Stomach smooth muscle (tissue), 2 donors: ENCODE measurements around the gene SLC10A7.

Experiments
- H3K27ac ChIP-seq: one replicate; pipeline ENCODE4 v1.7.0; 2013; ENCODE audit warnings: mild to moderate bottlenecking, low read length, inconsistent platforms
- H3K27me3 ChIP-seq, 2 donors: one replicate each; pipeline ENCODE4 v1.7.0; 2013; ENCODE audit warnings: low read length in 2 of 2; ENCODE audit not compliant: insufficient read depth in 2 of 2, control insufficient read depth in 1 of 2
- H3K36me3 ChIP-seq, 2 donors: one replicate each; pipeline ENCODE4 v1.7.0; 2013; ENCODE audit warnings: low read length in 2 of 2; ENCODE audit not compliant: control insufficient read depth in 2 of 2, insufficient read depth in 2 of 2
- H3K4me1 ChIP-seq: one replicate; pipeline ENCODE4 v1.7.0; 2013; ENCODE audit warnings: low read length; ENCODE audit not compliant: control insufficient read depth, insufficient read depth
- H3K4me3 ChIP-seq, 2 donors: one replicate each; pipeline ENCODE4 v1.7.0; 2013; ENCODE audit warnings: low read length in 2 of 2
- H3K9ac ChIP-seq, 2 donors: one replicate each; pipeline ENCODE4 v1.7.0; 2013; ENCODE audit warnings: low read length in 2 of 2, mild to moderate bottlenecking in 1 of 2
- H3K9me3 ChIP-seq, 2 donors: one replicate each; pipeline ENCODE4 v1.7.0; 2013; ENCODE audit warnings: low read length in 2 of 2; ENCODE audit not compliant: control insufficient read depth in 2 of 2
- donor health status: healthy.
- donor health status: Pancreatic carcinoma.

Gene SLC10A7

GRCh38 chr4:146520896-146521540 lies 722 bp downstream of the SLC10A7 start:
- peak overlapping the region; percentile 76 for H3K27ac ChIP-seq
- no peaks in the 10 kb centered on the region for H3K36me3 ChIP-seq

GRCh38 chr4:146514651-146515357 lies 6.9 kb downstream of the SLC10A7 start:
- Histone ChIP-seq H3K9me3 (no peaks in the 10 kb centered on the region), H3K4me3 (no peak overlapping the region), H3K27ac (no peak overlapping the region), H3K4me1 (no peaks in the 10 kb centered on the region), H3K9ac (no peak overlapping the region), H3K27me3 (no peaks in the 10 kb centered on the region), H3K36me3 (peaks cover 0 to 5% of the 10 kb centered on the region in 2 donors)

More at GRCh38 chr4:146520896-146521540, 722 bp downstream of the SLC10A7 start:
- no peaks in the 10 kb centered on the region for H3K27me3 ChIP-seq
- peak overlapping the region; percentile 97 to 99 for H3K4me3 ChIP-seq
- H3K9ac ChIP-seq = peak overlapping the region; percentile 83 to 88
- peaks cover 11% of the 10 kb centered on the region for H3K4me1 ChIP-seq
- H3K9me3 ChIP-seq = no peaks in the 10 kb centered on the region

GRCh38 chr4:146513548-146513947 lies 8.2 kb downstream of the SLC10A7 start:
- Histone ChIP-seq H3K27me3 (no peaks in the 10 kb centered on the region), H3K27ac (no peak overlapping the region), H3K9me3 (no peaks in the 10 kb centered on the region), H3K4me3 (no peak overlapping the region), H3K4me1 (no peaks in the 10 kb centered on the region), H3K36me3 (peaks cover 0 to 5% of the 10 kb centered on the region in 2 donors), H3K9ac (no peak overlapping the region)

GRCh38 chr4:146511381-146511780 lies 10.4 kb downstream of the SLC10A7 start:
- Histone ChIP-seq H3K27ac (no peak overlapping the region), H3K9me3 (no peaks in the 10 kb centered on the region), H3K36me3 (peaks cover 3 to 5% of the 10 kb centered on the region in 2 donors), H3K4me3 (no peak overlapping the region), H3K9ac (no peak overlapping the region), H3K27me3 (no peaks in the 10 kb centered on the region), H3K4me1 (no peaks in the 10 kb centered on the region)

- Histone ChIP-seq H3K4me3 (no peak overlapping the region), H3K9me3 (no peaks in the 10 kb centered on the region), H3K4me1 (no peaks in the 10 kb centered on the region), H3K27me3 (no peaks in the 10 kb centered on the region), H3K9ac (no peak overlapping the region), H3K36me3 (peaks cover 3 to 5% of the 10 kb centered on the region in 2 donors), H3K27ac (no peak overlapping the region)
These were observed 10.8 kb downstream of the SLC10A7 start for GRCh38 chr4:146510942-146511341.

- H3K27me3 ChIP-seq = no peaks in the 10 kb centered on the region
- no peak overlapping the region for H3K4me3 ChIP-seq
- H3K9me3 ChIP-seq = no peaks in the 10 kb centered on the region
- H3K9ac ChIP-seq = no peak overlapping the region
- H3K36me3 ChIP-seq = peaks cover 0 to 3% of the 10 kb centered on the region in 2 donors
- no peaks in the 10 kb centered on the region for H3K4me1 ChIP-seq
- no peak overlapping the region for H3K27ac ChIP-seq
These were observed 13.4 kb downstream of the SLC10A7 start for GRCh38 chr4:146508229-146508939.

- Histone ChIP-seq H3K27me3 (no peaks in the 10 kb centered on the region), H3K9ac (no peak overlapping the region), H3K9me3 (no peaks in the 10 kb centered on the region), H3K4me3 (no peak overlapping the region), H3K27ac (no peak overlapping the region), H3K36me3 (peaks cover 0 to 3% of the 10 kb centered on the region in 2 donors), H3K4me1 (no peaks in the 10 kb centered on the region)
These were observed 14.1 kb downstream of the SLC10A7 start for GRCh38 chr4:146507632-146508031.

- no peaks in the 10 kb centered on the region for H3K9me3 ChIP-seq
- no peaks in the 10 kb centered on the region for H3K4me1 ChIP-seq
- H3K27ac ChIP-seq = no peak overlapping the region
- no peaks in the 10 kb centered on the region for H3K27me3 ChIP-seq
- no peak overlapping the region for H3K9ac ChIP-seq
- peaks cover 2 to 3% of the 10 kb centered on the region in 2 donors for H3K36me3 ChIP-seq
- H3K4me3 ChIP-seq = no peak overlapping the region
These were observed 15.5 kb downstream of the SLC10A7 start for GRCh38 chr4:146506272-146506671.

GRCh38 chr4:146500216-146500615 lies 21.5 kb downstream of the SLC10A7 start:
- no peaks in the 10 kb centered on the region for H3K27me3 ChIP-seq
- no peak overlapping the region for H3K4me3 ChIP-seq
- no peak overlapping the region for H3K27ac ChIP-seq
- H3K36me3 ChIP-seq = peaks cover 0 to 2% of the 10 kb centered on the region in 2 donors
- H3K9ac ChIP-seq = no peak overlapping the region
- no peaks in the 10 kb centered on the region for H3K9me3 ChIP-seq
- H3K4me1 ChIP-seq = no peaks in the 10 kb centered on the region

- no peak overlapping the region for H3K4me3 ChIP-seq
These were observed 23.4 kb downstream of the SLC10A7 start for GRCh38 chr4:146498291-146498690.

More at GRCh38 chr4:146498291-146498690, 23.4 kb downstream of the SLC10A7 start:
- Histone ChIP-seq H3K27ac (no peak overlapping the region), H3K9ac (no peak overlapping the region), H3K4me1 (no peaks in the 10 kb centered on the region), H3K27me3 (no peaks in the 10 kb centered on the region), H3K36me3 (peaks cover 0 to 2% of the 10 kb centered on the region in 2 donors), H3K9me3 (no peaks in the 10 kb centered on the region)
